ENCODE results near the gene ST6GALNAC5. TPM values are rescaled to one million over a fixed set of nuclear protein-coding genes. Genes with fewer than 3 reads are reported as not detected.

The ST6GALNAC5 gene

GRCh38 chr1:77103486-77103885, 236.2 kb downstream of the ST6GALNAC5 start:
- DNase-seq (ENCODE audit: low read depth in 1 of 2, low spot score in 1 of 2) = no peak
- H3K4me3 ChIP-seq (replicated peaks; ENCODE audit: insufficient read depth, low read length) = no peak overlapping the region
- no peaks in the 10 kb centered on the region for H3K27me3 ChIP-seq (ENCODE audit: insufficient read depth, poor library complexity, severe bottlenecking)
- H3K27ac ChIP-seq (replicated peaks) = no peak overlapping the region
- TF ChIP-seq CTCF (IDR thresholded peaks at IDR 0.05; ENCODE audit: insufficient read depth, low read length) = no peak

GRCh38 chr1:77104672-77105071, 237.4 kb downstream of the ST6GALNAC5 start:
- no peak overlapping the region for H3K27ac ChIP-seq (replicated peaks)
- no peak overlapping the region for H3K4me3 ChIP-seq (replicated peaks; ENCODE audit: insufficient read depth, low read length)
- TF ChIP-seq CTCF (IDR thresholded peaks at IDR 0.05; ENCODE audit: insufficient read depth, low read length) = no peak
- TF ChIP-seq REST (IDR thresholded peaks at IDR 0.05; ENCODE audit: insufficient replicate concordance, low read depth) = no peak
- no peak for TF ChIP-seq POLR2AphosphoS5 (IDR thresholded peaks at IDR 0.05; ENCODE audit: low read depth)
- TF ChIP-seq GABPA (IDR thresholded peaks at IDR 0.05; ENCODE audit: low read depth) = no peak
- no peak for TF ChIP-seq SPI1 (IDR thresholded peaks at IDR 0.05; ENCODE audit: borderline replicate concordance, low read depth)
- no peaks in the 10 kb centered on the region for H3K27me3 ChIP-seq (ENCODE audit: insufficient read depth, poor library complexity, severe bottlenecking)
- no peak for DNase-seq (ENCODE audit: low read depth in 1 of 2, low spot score in 1 of 2)

Small RNA genes within 50 kb of the gene (microRNA-seq; reads per million reads assigned to microRNA genes)
- gene MIR7156 = not detected

Data from HL-60 (cell line).